ENCODE results near the gene DUSP22.

Gene DUSP22

GRCh38 chr6:311679-312220 lies 19.5 kb downstream of the DUSP22 start:
- no peak for DNase-seq

GRCh38 chr6:313087-313486 lies 20.8 kb downstream of the DUSP22 start:
- no peak for DNase-seq

GRCh38 chr6:313917-314316 lies 21.6 kb downstream of the DUSP22 start:
- DNase-seq: no peak

GRCh38 chr6:314377-314776 lies 22.1 kb downstream of the DUSP22 start:
- no peak for DNase-seq

- no peak for DNase-seq
Measured at GRCh38 chr6:315226-315625, 22.9 kb downstream of the DUSP22 start.

GRCh38 chr6:315921-316752 lies 23.9 kb downstream of the DUSP22 start:
- DNase-seq: no peak

GRCh38 chr6:316753-317038 lies 24.4 kb downstream of the DUSP22 start:
- DNase-seq: no peak

GRCh38 chr6:317060-317447 lies 24.8 kb downstream of the DUSP22 start:
- DNase-seq: no peak

- no peak for DNase-seq
Measured at GRCh38 chr6:317448-318144, 25.3 kb downstream of the DUSP22 start.

GRCh38 chr6:318243-318890 lies 26.1 kb downstream of the DUSP22 start:
- no peak for DNase-seq

GRCh38 chr6:319177-320131 lies 27.2 kb downstream of the DUSP22 start:
- DNase-seq: peak; percentile 74

GRCh38 chr6:320351-321157 lies 28.3 kb downstream of the DUSP22 start:
- no peak for DNase-seq

GRCh38 chr6:321158-321438 lies 28.8 kb downstream of the DUSP22 start:
- DNase-seq: no peak

GRCh38 chr6:321536-322258 lies 29.4 kb downstream of the DUSP22 start:
- no peak for DNase-seq

GRCh38 chr6:322259-322930 lies 30.1 kb downstream of the DUSP22 start:
- no peak for DNase-seq

- no peak for DNase-seq
Measured at GRCh38 chr6:322940-323729, 30.8 kb downstream of the DUSP22 start.

- no peak for DNase-seq
Measured at GRCh38 chr6:323730-324088, 31.4 kb downstream of the DUSP22 start.

- no peak for DNase-seq
Measured at GRCh38 chr6:324116-324728, 31.9 kb downstream of the DUSP22 start.

GRCh38 chr6:324729-325125 lies 32.4 kb downstream of the DUSP22 start:
- DNase-seq: no peak

Data from activated CD4-positive, alpha-beta T cell treated with anti-CD3 and anti-CD28 coated beads, Interleukin-2, amount 50 U/mL, for 16 hours (primary cell).